ENCODE measurements around the gene GBP3. TPM values are rescaled to one million over a fixed set of nuclear protein-coding genes. Genes with fewer than 3 reads are reported as not detected.

Gene GBP3
- total RNA-seq, 4 donors from 2014 or later = 15.5 to 22.8 (median 17.6) TPM

DNA sequence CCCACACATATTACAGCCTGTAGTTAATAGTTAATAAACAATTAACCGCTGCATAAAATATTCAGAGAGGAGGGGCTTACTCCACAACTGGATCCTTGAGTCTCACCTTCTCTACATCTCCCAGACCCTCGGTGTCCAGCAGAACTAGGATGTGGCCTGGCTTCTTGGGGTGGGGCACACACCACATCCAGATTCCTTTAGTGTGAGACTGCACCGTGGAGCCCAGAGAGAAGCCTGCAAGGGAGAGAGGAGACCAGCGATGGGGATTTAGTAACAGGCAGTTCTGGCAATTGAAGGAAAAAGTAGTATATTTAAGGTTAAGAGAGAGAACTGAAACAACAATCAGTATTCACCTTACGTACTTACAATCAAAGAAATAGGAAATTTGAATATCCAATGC lies 37.4 kb upstream of the GBP3 start:
- TF ChIP-seq, protein P1, sequence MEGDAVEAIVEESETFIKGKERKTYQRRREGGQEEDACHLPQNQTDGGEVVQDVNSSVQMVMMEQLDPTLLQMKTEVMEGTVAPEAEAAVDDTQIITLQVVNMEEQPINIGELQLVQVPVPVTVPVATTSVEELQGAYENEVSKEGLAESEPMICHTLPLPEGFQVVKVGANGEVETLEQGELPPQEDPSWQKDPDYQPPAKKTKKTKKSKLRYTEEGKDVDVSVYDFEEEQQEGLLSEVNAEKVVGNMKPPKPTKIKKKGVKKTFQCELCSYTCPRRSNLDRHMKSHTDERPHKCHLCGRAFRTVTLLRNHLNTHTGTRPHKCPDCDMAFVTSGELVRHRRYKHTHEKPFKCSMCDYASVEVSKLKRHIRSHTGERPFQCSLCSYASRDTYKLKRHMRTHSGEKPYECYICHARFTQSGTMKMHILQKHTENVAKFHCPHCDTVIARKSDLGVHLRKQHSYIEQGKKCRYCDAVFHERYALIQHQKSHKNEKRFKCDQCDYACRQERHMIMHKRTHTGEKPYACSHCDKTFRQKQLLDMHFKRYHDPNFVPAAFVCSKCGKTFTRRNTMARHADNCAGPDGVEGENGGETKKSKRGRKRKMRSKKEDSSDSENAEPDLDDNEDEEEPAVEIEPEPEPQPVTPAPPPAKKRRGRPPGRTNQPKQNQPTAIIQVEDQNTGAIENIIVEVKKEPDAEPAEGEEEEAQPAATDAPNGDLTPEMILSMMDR (IDR thresholded peaks at IDR 0.05; ENCODE audit: low read depth) = no peak

DNA sequence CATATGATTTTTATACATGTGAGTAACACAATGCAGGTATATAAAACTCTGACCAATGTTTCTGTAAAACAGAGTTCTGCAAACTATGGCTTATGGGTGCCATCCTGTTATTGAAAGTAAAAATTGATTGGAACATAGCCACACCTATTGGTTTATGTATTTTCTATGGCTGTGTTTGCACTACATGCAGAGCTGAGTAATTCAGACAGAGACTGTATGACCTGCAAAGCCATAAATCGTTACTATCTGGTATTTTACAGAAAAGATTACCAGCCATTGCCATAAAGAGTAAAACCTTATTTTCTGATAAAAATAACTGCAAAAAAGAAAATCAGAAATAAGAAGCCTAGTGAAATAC lies 29.3 kb upstream of the GBP3 start:
- TF ChIP-seq, protein P1 (IDR thresholded peaks at IDR 0.05; ENCODE audit: low read depth) = no peak

DNA sequence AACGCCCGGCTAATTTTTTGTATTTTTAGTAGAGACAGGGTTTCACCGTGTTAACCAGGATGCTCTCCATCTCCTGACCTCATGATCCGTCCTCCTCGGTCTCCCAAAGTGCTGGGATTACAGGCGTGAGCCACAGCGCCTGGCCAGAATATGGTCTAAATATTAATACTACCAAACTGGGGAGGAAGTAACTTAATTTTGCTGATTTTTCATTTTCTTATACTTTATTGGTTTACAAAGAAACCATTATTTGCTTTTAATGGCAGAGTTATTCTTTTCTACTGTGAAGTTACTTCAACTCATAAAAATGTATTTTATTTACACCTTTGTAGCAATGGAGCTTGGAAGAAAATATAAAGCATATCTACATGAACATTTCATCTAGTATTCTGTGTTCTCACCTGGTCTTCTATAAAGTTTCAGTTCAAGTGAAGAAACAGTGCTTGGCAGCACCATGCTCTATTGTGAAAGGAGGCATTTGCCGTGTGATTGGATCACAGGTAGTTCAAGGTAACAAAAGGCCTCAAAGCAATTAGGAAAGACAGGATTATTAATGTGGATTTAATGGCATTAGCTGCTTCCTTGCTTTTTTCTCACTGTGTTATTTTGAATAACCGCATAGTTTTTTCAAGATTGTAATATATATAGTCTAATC lies 28.8 kb upstream of the GBP3 start:
- TF ChIP-seq, protein P1 (IDR thresholded peaks at IDR 0.05; ENCODE audit: low read depth) = no peak

DNA sequence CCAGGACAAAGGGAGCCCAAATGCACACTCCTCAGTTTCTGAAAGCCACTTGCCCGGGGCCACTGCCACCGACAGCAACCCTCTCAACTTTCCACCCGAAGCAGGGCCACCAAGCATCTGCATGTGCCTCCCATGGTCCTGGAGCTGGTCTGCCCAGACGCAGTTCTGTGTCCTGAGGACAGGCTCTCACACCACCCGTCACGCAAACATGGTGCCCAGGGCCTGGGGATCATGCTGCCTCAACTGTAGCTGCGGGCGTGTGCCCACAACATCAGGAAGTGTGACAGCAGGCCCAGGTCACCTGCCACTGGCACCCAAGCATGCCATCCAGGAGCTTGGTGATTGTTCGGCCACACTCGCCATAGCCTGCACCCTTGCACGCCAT lies 28.0 kb upstream of the GBP3 start:
- TF ChIP-seq, protein P1 (IDR thresholded peaks at IDR 0.05; ENCODE audit: low read depth) = no peak

DNA sequence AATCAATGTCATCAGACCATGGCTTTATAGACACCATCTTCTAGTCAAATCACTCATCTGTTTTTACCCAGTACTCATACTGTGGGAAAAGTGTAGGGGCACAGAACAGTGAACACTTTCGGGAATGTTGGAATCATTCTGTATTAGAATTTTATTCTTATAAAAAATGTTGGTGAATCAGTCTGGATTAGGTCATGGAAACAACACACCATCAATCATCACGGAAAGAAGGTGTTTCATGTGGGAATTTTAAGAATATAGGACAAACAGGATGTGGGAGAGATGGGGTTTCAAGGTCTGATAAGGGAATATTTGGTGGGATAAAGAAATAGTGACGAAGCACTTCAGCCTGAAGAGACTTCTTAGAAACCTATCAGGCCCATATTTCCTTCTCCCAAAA lies 25.1 kb upstream of the GBP3 start:
- TF ChIP-seq, protein P1 (IDR thresholded peaks at IDR 0.05; ENCODE audit: low read depth) = no peak

DNA sequence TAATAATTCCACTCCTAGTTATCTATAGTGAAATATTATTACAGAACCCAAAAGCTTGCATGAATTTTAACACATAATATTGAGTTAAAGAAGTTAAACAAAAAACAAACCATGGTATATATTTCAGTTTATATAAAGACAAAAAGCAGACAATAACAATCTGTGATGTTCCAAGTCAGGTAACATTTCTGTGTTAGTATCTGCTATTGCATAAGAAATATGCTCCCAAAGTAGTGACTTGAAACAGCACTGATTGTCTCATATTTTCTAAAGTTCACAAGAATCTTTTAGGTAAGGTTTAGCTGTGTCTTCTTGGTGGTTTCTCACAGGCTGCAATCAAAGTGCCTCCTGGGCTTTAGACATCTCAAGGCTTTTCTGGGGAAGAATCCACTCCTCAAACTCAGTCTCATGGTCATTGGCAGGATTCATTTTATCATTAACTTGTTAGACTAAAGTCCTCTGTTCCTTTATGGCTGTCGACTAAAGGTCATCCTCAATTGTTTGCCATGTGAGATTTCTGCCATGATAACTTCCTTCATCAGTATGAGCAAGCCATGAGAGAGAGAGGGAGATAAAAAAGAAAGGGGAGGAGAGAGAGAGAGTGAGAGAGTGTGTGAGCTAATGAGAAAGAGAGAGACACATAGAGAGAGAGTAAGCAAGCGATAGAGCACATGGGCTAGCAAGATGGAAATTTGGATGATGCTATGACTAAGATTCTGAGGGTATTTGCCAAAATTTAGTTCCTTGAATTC lies 22.5 kb upstream of the GBP3 start:
- TF ChIP-seq, protein P1 (IDR thresholded peaks at IDR 0.05; ENCODE audit: low read depth) = no peak

DNA sequence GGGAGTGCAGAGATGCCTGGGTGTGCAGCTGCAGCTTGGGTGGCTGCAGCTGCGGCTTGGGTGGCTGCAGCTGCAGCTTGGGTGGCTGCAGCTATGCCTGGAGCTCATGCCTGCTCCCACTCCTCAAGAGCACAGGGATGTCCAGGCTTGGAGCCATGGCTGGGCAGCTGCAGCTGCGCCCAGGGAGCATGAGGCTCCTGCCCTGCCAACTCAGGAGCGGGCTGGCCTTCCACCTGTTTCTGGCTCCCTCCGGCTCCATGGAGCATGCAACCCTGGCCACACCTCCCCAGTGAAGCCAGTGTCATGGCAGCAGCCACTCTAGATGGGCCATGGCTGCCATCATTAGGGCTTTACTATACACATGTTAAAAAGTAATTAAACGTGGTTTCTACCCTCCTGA lies 21.3 kb upstream of the GBP3 start:
- TF ChIP-seq, protein P1 (IDR thresholded peaks at IDR 0.05; ENCODE audit: low read depth) = no peak
